GM04503 (cell line): ENCODE data around the gene BBS1.
"Not testable (repeated sequence)": the region's sequence is repeated elsewhere in the genome, so short reads cannot be mapped to it uniquely, and the experiment has no call there.

Experiments
- DNase-seq: peaks from one replicate; pipeline ENCODE4 v3.0.0-alpha.2; 2012; ENCODE audit warnings: low read depth

Gene BBS1

DNA sequence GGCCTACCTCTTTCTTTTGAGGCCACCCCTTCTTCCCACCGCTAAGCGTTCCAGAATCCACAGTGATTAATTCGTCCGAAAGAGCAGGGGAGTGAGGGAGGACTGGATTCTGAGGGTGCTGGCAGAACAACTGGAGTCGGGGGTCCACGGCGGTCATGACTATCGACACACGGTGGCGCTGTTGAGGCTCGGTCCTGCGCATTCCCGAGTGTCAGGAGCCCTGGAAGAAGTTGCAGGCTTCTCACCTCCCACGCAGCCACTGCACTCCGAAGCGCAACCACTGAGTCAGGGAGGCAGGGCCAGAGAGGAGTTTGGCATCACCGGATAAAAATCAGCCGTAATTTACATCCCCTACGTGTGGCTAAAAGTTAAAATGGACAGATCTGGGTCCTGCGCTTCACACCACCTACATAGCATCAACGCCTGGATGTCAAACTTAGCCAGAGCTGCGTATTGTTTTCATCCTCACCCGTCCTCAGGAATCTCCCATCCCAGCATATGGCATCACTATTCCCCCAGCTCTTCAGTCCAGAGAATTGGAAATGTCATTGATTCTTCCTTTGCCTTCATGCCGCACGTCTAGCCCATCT lies 68.7 kb downstream of the BBS1 start:
- no peak for DNase-seq

DNA sequence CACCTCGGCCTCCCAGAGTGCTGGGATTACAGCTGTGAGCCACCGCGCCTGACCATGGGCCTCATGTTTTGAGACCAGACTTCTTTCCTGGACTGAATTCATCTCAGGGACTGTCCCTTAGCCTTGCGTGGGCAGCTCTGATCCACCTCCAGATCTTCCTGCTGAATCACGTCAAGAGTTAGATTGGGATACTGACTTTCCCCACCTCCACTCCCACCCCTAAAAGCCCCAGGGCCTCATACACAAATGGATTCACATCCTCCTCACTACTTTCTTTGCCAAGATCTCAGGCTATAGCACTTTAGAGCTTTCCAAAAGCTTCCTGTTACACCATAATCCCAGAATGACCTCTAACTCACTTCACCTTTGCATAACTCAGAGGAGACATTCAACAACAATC lies 70.4 kb downstream of the BBS1 start:
- DNase-seq: no peak

DNA sequence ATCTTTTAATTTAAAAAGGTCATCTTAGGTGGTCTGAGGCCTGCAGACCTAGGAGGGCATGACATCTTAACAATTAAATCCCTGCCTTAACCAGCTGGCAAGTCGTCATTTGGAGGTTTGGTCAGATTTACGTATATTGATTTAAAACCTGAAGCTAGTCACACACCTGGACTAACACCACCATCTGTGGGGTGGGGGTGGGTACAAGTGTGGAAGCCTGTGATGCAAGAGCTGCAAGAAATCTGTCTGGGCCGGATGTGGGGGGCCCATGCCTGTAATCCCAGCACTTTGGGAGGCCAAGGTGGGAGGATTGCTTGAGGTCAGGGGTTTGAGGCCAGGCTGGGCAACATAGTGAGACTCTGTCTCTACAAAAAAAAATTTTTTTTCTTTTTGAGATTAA lies 70.8 kb downstream of the BBS1 start:
- no peak for DNase-seq

DNA sequence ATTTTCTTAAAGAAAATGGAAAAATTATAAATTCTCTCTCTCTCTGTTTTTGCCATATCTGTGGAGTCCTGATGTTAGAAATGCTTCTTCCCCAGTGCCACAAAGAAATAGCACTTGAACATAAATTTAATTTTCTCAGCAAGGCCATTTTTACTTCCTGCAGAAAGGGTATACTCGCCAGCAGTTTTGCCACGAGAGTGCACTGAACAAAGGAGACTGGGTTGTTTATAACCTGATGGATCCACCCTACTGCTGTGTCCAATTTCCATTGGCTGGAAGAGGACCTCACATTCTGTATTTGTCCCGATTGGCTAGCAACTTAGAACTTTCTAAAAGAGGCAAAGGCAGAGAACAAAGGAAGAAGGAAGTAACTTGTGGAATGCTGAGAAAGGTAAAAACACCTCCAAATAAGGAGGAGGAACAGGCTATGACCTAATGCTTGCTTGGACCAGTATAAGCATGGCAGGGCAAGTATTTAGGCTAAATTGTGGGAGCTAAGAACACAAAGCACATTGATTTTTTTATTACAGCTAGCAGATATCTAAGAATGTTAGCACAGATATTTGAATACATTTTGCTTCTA lies 72.2 kb downstream of the BBS1 start:
- DNase-seq: not testable (repeated sequence)
